Keratinocyte (primary cell): Measurements from ENCODE around the gene LHX5. TPM values are rescaled to one million over a fixed set of nuclear protein-coding genes. Genes with fewer than 3 reads are reported as not detected.

Experiments
- DNase-seq: peaks from one replicate; pipeline ENCODE4 v3.0.0-alpha.2; 2011; ENCODE audit warnings: low read depth, missing footprints, low spot score
- FAIRE-seq: peaks from 2 replicates; lab custom pipeline; 2011; peaks lifted over from hg19 to GRCh38; lab: Jason Lieb, UNC
- H2AFZ ChIP-seq: 2 replicates; pipeline ENCODE4 v1.6.0; 2012; ENCODE audit warnings: low read length, control low read depth, inconsistent platforms; ENCODE audit not compliant: control insufficient read depth
- H3K27ac ChIP-seq: 2 replicates; pipeline ENCODE4 v1.5.1; 2011; ENCODE audit warnings: low read length; ENCODE audit not compliant: control insufficient read depth, insufficient read depth
- H3K27me3 ChIP-seq: 3 replicates; pipeline ENCODE4 v1.6.0; 2011; ENCODE audit warnings: low read length; ENCODE audit not compliant: control insufficient read depth, insufficient read depth; ENCODE audit errors: extremely low read depth
- H3K36me3 ChIP-seq, 2 experiments: 2 replicates in 1 of 2; 3 replicates in 1 of 2; pipeline ENCODE4 v1.5.1; 2011; ENCODE audit warnings: low read length in 2 of 2, mild to moderate bottlenecking in 1 of 2; ENCODE audit not compliant: control insufficient read depth in 2 of 2, insufficient read depth in 2 of 2; ENCODE audit errors: extremely low read depth in 1 of 2
- H3K4me1 ChIP-seq: 3 replicates; pipeline ENCODE4 v1.5.1; 2011; ENCODE audit warnings: low read length; ENCODE audit not compliant: control insufficient read depth, insufficient read depth; ENCODE audit errors: extremely low read depth
- H3K4me2 ChIP-seq: 3 replicates; pipeline ENCODE4 v1.6.0; 2011; ENCODE audit warnings: low read depth, low read length; ENCODE audit not compliant: control insufficient read depth, insufficient read depth; ENCODE audit errors: extremely low read depth
- H3K4me3 ChIP-seq, 3 experiments: fragments of 200-600 bp in 1 of 3; sonication (generic) in 1 of 3; 2 replicates in 2 of 3; 3 replicates in 1 of 3; pipeline ENCODE4 v1.5.1; 2011 to 2016; ENCODE audit warnings: low read length in 3 of 3, mild to moderate bottlenecking in 3 of 3, control low read depth in 2 of 3, inconsistent platforms in 1 of 3, low read depth in 1 of 3, mixed read lengths in 1 of 3, mixed run types in 1 of 3, moderate library complexity in 1 of 3; ENCODE audit not compliant: control insufficient read depth in 2 of 3, insufficient read depth in 2 of 3; ENCODE audit errors: extremely low read depth in 1 of 3
- H3K79me2 ChIP-seq: 2 replicates; pipeline ENCODE4 v1.6.0; 2012; ENCODE audit warnings: low read length; ENCODE audit not compliant: control insufficient read depth, insufficient read depth
- H3K9ac ChIP-seq: 3 replicates; pipeline ENCODE4 v1.6.0; 2011; ENCODE audit warnings: low read length; ENCODE audit not compliant: control insufficient read depth, insufficient read depth; ENCODE audit errors: extremely low read depth
- H3K9me1 ChIP-seq: 3 replicates; pipeline ENCODE4 v1.6.0; 2011; ENCODE audit warnings: low read length; ENCODE audit not compliant: control insufficient read depth, insufficient read depth; ENCODE audit errors: extremely low read depth
- H3K9me3 ChIP-seq: 2 replicates; pipeline ENCODE4 v1.5.1; 2012; ENCODE audit warnings: low read depth, low read length; ENCODE audit not compliant: control insufficient read depth
- H4K20me1 ChIP-seq: 3 replicates; pipeline ENCODE4 v1.6.0; 2011; ENCODE audit warnings: low read length; ENCODE audit not compliant: control insufficient read depth, insufficient read depth; ENCODE audit errors: extremely low read depth
- CTCF ChIP-seq, 3 experiments: IDR thresholded peaks in 1 of 3; conservative IDR thresholded peaks in 1 of 3; optimal IDR thresholded peaks in 1 of 3; 2 replicates in 2 of 3; 3 replicates in 1 of 3; pipeline versions ENCODE3 to v1.5.1; 2011; ENCODE audit warnings: low read length in 3 of 3, mild to moderate bottlenecking in 3 of 3, moderate library complexity in 2 of 3, control low read depth in 1 of 3, inconsistent platforms in 1 of 3; ENCODE audit not compliant: insufficient read depth in 2 of 3; ENCODE audit errors: extremely low read depth in 1 of 3
- EZH2 ChIP-seq: IDR thresholded peaks from one replicate; pipeline ENCODE4 v1.6.1; 2012; ENCODE audit warnings: inconsistent platforms, mild to moderate bottlenecking, low read length, moderate library complexity
- dilution Hi-C: fragments of 300-500 bp; cut with MboI; formaldehyde crosslinking; loops from one replicate; pipeline ENCODE4 v1.7.0; 2020; ENCODE audit warnings: low sequenced_read_pairs; ENCODE audit not compliant: extremely low pct_ligation_motif_present
- polyA plus RNA-seq, 5 experiments: library from polyadenylated mRNA; depleted of rRNA in 3 of 5; stranded (reverse) in 3 of 5; stranded (forward) in 1 of 5; unstranded in 1 of 5; fragments of >200 nt; gene quantifications; 1 replicate in 1 of 5; 2 replicates in 3 of 5; 3 replicates in 1 of 5; pipeline versions ENCODE4 v1.2.1 to v1.2.3, GENCODE V29; 2011 to 2012; ENCODE audit warnings: missing spikeins in 2 of 5, low read depth in 1 of 5, low replicate concordance in 1 of 5

Gene LHX5
- polyA plus RNA-seq, 1 donor (not counting 4 experiments of a cell fraction or from before 2014, with no cell fraction given), result 0.04 TPM

GRCh38 chr12:113457185-113457584 is 14.5 kb downstream of the LHX5 start:
- Histone ChIP-seq H3K4me2 (no peak overlapping the region), H3K4me3 (no peak overlapping the region), H3K27ac (no peak overlapping the region), H3K9me3 (no peaks in the 10 kb centered on the region), H3K9ac (no peak overlapping the region), H2AFZ (no peak overlapping the region), H3K27me3 (peaks cover 12% of the 10 kb centered on the region), H4K20me1 (no peaks in the 10 kb centered on the region), H3K4me1 (no peaks in the 10 kb centered on the region), H3K79me2 (no peaks in the 10 kb centered on the region), H3K9me1 (no peaks in the 10 kb centered on the region), H3K36me3 (no peaks in the 10 kb centered on the region)
- dilution Hi-C loops, result no loop called here
- DNase-seq (no peak), FAIRE-seq (no peak)
- TF ChIP-seq EZH2, result no peak

- FAIRE-seq, result no peak
- no peak for DNase-seq
- no peak overlapping the region for H3K4me3 ChIP-seq
- H3K27me3 ChIP-seq, result peaks cover 11% of the 10 kb centered on the region
- H2AFZ ChIP-seq, result no peak overlapping the region
- H3K36me3 ChIP-seq, result no peaks in the 10 kb centered on the region
- no peak overlapping the region for H3K4me2 ChIP-seq
- dilution Hi-C loops, result no loop called here
- H3K9me1 ChIP-seq, result no peaks in the 10 kb centered on the region
- H4K20me1 ChIP-seq, result no peaks in the 10 kb centered on the region
- no peak for TF ChIP-seq CTCF (optimal IDR thresholded peaks at IDR 0.05 in 1 of 3, IDR thresholded peaks at IDR 0.05 in 1 of 3, conservative IDR thresholded peaks at IDR 0.05 in 1 of 3; ENCODE audit: extremely low read depth in 1 of 3, insufficient read depth in 2 of 3, low read length in 3 of 3)
- TF ChIP-seq EZH2, result no peak
- H3K4me1 ChIP-seq, result no peaks in the 10 kb centered on the region
- H3K9me3 ChIP-seq, result no peaks in the 10 kb centered on the region
- no peak overlapping the region for H3K9ac ChIP-seq
- no peak overlapping the region for H3K27ac ChIP-seq
- no peaks in the 10 kb centered on the region for H3K79me2 ChIP-seq
Observed at GRCh38 chr12:113456761-113457160, 14.9 kb downstream of the LHX5 start.

- DNase-seq, result no peak
- TF ChIP-seq EZH2 (no peak), CTCF (optimal IDR thresholded peaks at IDR 0.05 in 1 of 3, IDR thresholded peaks at IDR 0.05 in 1 of 3, conservative IDR thresholded peaks at IDR 0.05 in 1 of 3; ENCODE audit: extremely low read depth in 1 of 3, insufficient read depth in 2 of 3, low read length in 3 of 3) (no peak)
- Histone ChIP-seq H3K4me1 (no peaks in the 10 kb centered on the region), H3K4me3 (no peak overlapping the region), H4K20me1 (no peaks in the 10 kb centered on the region), H3K9ac (no peak overlapping the region), H3K4me2 (no peak overlapping the region), H3K9me1 (no peaks in the 10 kb centered on the region), H2AFZ (no peak overlapping the region), H3K9me3 (no peaks in the 10 kb centered on the region), H3K36me3 (no peaks in the 10 kb centered on the region), H3K27me3 (peaks cover 9% of the 10 kb centered on the region), H3K27ac (no peak overlapping the region), H3K79me2 (no peaks in the 10 kb centered on the region)
- FAIRE-seq, result no peak
- dilution Hi-C loops, result no loop called here
Observed at GRCh38 chr12:113456199-113456598, 15.5 kb downstream of the LHX5 start.
